ENCODE data around the gene LARP4B.

DNA sequence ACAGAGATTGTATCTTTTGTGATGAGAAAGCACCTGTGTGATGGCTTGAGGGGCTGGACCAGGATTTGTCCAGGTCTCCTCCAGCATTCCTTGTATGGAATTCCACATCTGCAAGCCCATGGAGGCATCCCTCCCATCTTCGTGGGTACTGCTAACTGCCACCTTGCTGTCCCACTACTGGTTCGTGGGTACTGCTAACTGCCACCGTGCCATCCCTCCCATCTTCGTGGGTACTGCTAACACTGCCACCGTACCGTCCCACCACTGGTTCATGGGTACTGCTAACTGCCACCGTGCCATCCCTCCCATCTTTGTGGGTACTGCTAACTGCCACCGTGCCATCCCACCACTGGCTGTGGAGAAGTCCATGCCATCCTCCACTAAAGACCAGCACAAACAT is 111.7 kb downstream of the LARP4B start:
- TF ChIP-seq PHF8 (CRISPR knock-in tag; IDR thresholded peaks at IDR 0.05) (no peak), POLR2A (IDR thresholded peaks at IDR 0.05; ENCODE audit: insufficient read depth in 1 of 2, low read depth in 2 of 2, low read length in 2 of 2) (no peak), ARNT2 (CRISPR knock-in tag; IDR thresholded peaks at IDR 0.05; ENCODE audit: low read depth) (no peak), FOXM1 (CRISPR knock-in tag; IDR thresholded peaks at IDR 0.05) (no peak), ERF (CRISPR knock-in tag; IDR thresholded peaks at IDR 0.05) (no peak), ZNF230 (CRISPR knock-in tag; IDR thresholded peaks at IDR 0.05) (no peak), GTF2F1 (IDR thresholded peaks at IDR 0.05; ENCODE audit: low read length) (no peak), SAFB2 (CRISPR knock-in tag; IDR thresholded peaks at IDR 0.05; ENCODE audit: borderline replicate concordance, low read depth) (no peak), THYN1 (CRISPR knock-in tag; IDR thresholded peaks at IDR 0.05; ENCODE audit: borderline replicate concordance, low read depth) (no peak), SMAD1 (CRISPR knock-in tag; IDR thresholded peaks at IDR 0.05; ENCODE audit: borderline replicate concordance, low read depth) (no peak), CEBPG (CRISPR knock-in tag; IDR thresholded peaks at IDR 0.05) (no peak), GABPA (IDR thresholded peaks at IDR 0.05; ENCODE audit: low read depth, low read length) (no peak), GABPA (CRISPR knock-in tag; IDR thresholded peaks at IDR 0.05; ENCODE audit: low read depth) (no peak)
- TF ChIP-seq, protein P1, sequence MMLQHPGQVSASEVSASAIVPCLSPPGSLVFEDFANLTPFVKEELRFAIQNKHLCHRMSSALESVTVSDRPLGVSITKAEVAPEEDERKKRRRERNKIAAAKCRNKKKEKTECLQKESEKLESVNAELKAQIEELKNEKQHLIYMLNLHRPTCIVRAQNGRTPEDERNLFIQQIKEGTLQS (CRISPR knock-in tag; IDR thresholded peaks at IDR 0.05), result no peak
- TF ChIP-seq, protein P2, sequence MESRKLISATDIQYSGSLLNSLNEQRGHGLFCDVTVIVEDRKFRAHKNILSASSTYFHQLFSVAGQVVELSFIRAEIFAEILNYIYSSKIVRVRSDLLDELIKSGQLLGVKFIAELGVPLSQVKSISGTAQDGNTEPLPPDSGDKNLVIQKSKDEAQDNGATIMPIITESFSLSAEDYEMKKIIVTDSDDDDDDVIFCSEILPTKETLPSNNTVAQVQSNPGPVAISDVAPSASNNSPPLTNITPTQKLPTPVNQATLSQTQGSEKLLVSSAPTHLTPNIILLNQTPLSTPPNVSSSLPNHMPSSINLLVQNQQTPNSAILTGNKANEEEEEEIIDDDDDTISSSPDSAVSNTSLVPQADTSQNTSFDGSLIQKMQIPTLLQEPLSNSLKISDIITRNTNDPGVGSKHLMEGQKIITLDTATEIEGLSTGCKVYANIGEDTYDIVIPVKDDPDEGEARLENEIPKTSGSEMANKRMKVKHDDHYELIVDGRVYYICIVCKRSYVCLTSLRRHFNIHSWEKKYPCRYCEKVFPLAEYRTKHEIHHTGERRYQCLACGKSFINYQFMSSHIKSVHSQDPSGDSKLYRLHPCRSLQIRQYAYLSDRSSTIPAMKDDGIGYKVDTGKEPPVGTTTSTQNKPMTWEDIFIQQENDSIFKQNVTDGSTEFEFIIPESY (CRISPR knock-in tag; IDR thresholded peaks at IDR 0.05), result no peak
